Measurements from ENCODE around the gene COL21A1.

- TF ChIP-seq CTCF (IDR thresholded peaks at IDR 0.05) (no peak), POLR2A (IDR thresholded peaks at IDR 0.05) (no peak)
Measured at GRCh38 chr6:56266011-56266410, 18.6 kb upstream of the COL21A1 start.
